Amygdala (tissue), 56 donors: Measurements from ENCODE around the gene TUBGCP3.
"Not testable (repeated sequence)": the region's sequence is repeated elsewhere in the genome, so short reads cannot be mapped to it uniquely, and the experiment has no call there.

ENCODE experiments used
- DNase-seq, 56 donors: peaks; one replicate each; lab custom pipeline; 2025; lab: John Stamatoyannopoulos, UW

TUBGCP3 gene, protein sequence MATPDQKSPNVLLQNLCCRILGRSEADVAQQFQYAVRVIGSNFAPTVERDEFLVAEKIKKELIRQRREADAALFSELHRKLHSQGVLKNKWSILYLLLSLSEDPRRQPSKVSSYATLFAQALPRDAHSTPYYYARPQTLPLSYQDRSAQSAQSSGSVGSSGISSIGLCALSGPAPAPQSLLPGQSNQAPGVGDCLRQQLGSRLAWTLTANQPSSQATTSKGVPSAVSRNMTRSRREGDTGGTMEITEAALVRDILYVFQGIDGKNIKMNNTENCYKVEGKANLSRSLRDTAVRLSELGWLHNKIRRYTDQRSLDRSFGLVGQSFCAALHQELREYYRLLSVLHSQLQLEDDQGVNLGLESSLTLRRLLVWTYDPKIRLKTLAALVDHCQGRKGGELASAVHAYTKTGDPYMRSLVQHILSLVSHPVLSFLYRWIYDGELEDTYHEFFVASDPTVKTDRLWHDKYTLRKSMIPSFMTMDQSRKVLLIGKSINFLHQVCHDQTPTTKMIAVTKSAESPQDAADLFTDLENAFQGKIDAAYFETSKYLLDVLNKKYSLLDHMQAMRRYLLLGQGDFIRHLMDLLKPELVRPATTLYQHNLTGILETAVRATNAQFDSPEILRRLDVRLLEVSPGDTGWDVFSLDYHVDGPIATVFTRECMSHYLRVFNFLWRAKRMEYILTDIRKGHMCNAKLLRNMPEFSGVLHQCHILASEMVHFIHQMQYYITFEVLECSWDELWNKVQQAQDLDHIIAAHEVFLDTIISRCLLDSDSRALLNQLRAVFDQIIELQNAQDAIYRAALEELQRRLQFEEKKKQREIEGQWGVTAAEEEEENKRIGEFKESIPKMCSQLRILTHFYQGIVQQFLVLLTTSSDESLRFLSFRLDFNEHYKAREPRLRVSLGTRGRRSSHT

DNA sequence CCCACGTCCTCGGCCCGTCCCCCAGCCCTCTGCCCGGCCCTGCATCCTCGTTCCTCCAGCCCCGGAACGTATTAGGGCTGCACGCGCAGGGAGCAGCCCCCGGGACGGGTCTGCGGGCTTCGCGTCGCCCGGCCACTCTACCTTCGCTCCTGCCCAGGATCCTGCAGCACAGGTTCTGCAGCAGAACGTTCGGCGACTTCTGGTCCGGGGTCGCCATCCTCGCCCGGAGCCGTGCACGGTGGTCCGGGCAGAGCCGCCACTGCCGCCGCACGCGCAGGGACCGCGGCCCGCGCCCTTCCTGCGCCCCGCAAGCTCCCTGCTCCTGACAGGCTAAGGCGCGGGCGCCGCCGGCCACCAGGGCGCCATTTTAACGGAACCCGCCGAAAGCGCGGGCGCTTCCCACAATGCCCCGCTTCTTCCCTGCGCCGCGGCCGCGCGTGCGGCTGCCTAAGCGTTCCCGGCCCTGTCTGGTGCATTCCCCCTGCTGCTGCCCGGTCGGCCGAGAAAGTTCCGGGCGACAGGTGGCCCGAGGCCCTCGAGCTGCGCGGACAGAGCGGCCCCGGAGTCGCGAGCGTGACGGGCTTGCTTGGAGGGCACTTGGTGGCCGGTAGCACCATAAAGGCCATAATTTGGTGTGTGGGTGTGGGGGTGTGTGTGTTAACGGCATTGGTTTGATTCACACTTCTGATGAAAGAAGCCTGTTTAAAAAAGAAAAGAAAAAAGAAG, at the start of gene TUBGCP3:
TSS of gene TUBGCP3 (minus strand) at position 390 of the 726 bp plus-strand sequence. CDS start at position 217, 173 bp downstream.
- peak in 54 of 56 donors; percentile 7 to 88 (median 68) for DNase-seq

DNA sequence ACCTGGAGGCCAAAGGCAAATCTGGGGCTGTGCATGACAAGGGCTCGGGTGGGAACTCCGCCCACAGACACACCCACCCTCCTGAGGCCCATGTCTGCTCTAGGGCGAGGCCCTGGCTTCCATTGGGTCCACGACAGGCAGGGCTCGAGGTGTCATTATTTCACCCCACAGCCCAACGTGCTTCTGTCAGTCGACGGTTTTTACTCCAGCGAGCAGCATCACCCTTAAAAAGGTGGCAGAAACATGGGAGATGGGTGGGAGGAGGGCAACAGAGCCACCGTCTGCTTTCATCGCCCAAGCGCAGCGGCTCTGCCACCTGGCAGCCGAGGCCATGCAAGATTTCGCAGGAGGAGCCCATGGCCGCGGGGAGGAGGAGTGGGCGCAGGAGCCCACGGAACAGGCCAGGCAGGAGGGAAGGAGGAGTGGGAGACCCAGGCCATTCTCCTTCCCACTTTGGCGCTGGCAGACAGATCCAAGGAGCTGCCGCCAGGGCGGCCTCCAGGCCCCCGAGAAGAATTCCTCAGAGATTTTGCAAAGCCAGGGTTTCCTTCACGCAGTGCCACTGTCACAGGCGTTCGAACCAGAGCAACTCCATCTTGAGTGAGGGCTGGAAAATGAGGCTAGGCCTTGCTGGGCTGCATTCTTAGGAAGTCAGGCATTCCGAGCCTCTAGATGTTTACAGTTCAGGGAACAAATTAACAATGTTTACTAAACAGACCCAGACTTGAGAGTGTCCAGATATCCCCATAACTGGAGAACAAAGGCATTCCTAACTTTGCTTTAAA, 49.3 kb upstream of the TUBGCP3 start:
- no peak for DNase-seq

DNA sequence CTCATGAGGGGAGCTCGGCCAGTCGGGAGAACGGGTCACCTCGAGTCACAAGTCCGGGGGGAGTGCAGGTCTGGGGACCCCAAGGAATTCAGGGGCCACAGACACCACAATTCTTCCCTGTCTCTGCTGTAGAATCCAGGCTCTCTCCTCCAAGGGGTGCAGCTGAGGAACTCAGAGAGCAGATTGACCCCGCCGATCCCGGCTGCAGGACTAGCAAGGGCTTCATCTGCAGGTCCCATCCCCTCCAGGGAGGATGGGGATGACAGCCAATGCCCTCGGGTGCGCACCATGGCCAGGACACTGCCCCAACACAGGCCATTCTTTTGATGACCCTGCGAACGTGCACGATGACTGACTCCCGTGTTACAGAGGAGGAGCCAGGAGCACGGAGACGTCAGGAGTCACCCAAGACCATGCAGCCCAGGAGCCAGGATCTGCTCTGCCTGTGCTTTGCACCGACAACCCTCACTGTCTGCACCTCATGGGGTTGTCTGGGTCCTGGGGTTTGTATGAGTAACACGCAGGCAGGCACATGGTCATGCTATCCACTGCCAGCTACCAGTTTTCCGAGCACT, 48.5 kb upstream of the TUBGCP3 start:
- DNase-seq: no peak

DNA sequence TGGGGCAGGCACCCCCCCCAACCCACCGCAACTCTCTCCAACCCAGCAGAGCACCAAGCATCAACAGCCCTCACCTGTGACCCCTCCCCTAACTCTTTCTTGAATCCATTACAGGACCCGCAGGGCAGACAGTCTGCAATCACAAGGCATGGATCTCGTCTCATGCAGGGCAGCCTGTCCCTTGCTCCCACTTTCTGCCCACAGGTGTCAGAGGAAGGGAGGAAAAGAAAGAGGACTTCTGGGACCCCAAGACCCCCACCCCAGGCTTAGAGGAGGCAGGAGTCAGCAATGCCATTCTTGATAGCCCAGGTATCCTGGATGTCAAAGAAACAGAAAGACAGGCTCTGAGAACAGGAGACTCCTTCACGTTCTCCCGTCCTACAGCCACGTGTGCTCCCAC, 47.4 kb upstream of the TUBGCP3 start:
- no peak for DNase-seq

DNA sequence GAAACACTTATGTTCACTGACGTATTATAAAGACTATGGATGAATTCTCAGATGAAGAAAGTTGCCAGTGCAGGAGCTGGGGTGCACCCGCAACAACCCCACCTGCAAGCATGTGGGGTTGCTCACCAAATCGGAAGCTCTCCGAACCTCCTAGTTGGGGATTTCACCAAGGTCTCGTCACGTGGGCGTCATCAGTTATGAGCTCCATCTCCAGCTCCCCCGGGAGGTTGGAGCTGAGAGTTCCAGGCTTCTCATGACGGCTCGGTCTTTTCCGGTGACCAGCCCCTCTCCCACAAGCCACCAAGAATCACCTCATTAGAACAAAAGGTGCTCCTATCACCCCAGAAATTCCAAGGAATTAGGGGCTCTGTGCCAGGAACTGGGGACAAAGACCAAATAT, 46.1 kb upstream of the TUBGCP3 start:
- no peak for DNase-seq

DNA sequence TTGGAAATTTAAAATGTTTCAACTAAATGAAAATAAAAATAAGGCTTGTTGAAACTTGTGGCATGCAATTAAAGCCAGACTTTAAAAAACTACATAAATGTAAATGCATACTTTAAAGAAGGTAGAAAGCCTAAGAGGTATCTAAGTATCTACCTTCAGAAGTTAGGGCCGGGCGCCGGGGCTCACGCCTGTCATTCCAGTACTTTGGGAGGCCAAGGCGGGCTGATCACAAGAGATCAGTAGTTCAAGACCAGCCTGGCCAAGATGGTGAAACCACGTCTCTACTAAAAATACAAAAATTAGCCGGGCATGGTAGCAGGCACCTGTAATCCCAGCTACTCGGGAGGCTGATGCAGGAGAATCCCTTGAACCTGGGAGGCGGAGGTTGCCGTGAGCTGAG, 42.3 kb upstream of the TUBGCP3 start:
- DNase-seq: not testable (repeated sequence)

DNA sequence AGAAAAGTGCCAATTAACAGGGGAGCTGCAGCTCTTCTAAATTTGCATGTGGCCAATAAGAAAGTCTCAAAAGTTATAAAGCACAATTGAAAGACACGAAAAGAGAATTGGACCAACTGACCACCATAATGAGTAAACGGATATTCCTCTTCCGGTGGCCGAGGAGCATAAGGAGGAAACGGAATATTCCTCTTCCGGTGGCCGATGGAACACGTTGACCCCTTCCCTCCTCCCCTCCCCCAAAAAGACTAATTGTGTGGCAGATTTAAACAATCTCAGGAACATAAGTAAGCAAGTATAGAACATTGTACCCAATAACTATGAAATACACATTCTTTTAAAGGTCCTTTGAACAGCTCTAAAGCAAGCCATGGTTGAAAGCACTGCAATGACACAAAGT, 41.2 kb upstream of the TUBGCP3 start:
- no peak for DNase-seq

DNA sequence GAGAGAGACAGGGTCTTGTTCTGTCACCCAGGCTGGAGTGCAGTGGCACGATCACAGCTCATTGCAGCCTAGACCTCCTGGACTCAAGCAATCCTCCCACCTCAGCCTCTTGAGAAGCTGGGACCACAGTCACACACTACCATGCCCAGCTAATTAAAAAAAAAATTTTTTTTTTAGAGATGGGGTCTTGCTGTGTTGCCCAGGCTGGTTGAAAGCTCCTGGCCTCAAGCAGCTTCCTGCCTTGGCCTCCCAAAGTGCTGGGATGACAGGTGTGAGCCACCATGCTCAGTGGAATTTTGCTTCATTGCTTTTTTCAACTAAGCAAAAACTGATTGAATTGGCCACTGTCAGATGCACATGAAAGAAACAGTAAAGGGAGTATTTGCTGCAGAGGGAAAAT, 39.7 kb upstream of the TUBGCP3 start:
- DNase-seq: not testable (repeated sequence)

DNA sequence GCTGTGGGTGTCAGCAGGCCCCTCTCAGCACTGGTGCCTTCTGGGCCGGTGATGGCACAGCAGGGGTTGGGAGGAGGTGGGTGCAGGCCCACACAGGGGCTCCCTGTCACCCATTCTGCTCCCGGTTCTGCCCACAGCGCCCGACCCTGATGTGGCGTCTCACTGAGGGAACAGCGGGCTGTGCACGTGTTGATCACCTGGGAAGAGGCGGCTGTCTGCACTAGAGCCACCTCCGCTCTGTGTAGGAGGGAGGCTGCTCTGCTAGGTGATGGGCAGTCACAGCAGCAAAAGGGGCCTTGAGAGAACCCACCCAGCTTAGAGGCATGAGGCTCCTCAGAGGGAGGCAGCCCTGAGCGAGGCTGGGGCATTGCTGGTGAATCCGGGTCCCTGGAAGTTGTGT, 39.2 kb upstream of the TUBGCP3 start:
- no peak for DNase-seq

DNA sequence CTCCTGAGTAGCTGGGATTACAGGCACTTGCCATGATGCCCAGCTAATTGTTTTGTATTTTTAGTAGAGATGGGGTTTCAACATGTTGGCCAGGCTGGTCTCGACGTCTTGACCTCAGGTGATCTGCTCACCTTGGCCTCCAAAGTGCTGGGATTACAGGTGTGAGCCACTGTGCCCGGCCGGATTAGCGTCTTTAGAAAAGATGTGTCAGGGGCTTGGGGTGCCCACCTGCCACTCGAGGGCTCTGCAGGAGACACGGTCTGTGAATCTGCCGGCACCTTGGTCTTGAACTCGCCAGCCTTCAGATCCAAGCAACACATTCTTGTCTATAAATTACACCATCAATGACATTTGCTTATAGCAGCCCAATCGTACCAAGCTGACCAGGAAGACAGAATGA, 38.8 kb upstream of the TUBGCP3 start:
- no peak for DNase-seq

DNA sequence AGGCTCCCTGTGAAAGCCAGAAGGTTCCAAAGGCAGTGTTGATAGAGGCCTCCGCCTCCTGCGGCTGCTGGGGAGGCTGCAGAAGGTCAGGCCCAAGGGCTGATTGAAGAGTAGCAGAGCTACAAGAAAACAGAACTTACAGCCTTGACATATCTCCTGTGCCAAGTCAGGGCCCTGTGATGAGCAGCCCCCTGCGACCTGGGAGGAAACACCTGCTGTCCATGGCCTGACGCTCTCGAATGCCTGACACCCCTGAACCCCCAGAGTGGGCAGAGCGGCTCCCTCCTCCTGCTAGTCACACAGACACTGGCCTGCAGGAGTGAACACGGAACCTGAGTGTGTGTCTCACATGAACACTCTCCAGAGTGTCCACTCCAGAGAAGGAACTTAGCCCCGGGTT, 38.2 kb upstream of the TUBGCP3 start:
- DNase-seq: no peak

DNA sequence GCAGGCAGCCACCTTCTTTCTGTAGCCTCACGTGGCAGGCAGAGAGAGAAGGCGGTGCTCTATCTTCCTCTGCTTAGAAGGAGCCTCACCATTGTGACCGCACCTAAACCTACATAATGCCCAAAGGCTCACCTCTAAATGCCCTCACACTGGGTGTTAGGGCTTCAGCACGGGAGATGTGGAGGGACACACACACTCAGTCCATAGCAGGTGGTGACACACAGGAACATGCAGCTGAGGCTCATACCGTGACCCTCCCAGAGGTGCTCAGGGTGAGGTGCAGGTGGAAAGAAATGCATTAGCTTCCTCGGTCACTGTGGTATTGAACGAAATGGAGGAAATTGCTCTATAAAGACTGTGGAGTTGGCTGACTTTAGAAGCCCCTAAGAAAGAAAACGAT, 37.7 kb upstream of the TUBGCP3 start:
- no peak for DNase-seq

DNA sequence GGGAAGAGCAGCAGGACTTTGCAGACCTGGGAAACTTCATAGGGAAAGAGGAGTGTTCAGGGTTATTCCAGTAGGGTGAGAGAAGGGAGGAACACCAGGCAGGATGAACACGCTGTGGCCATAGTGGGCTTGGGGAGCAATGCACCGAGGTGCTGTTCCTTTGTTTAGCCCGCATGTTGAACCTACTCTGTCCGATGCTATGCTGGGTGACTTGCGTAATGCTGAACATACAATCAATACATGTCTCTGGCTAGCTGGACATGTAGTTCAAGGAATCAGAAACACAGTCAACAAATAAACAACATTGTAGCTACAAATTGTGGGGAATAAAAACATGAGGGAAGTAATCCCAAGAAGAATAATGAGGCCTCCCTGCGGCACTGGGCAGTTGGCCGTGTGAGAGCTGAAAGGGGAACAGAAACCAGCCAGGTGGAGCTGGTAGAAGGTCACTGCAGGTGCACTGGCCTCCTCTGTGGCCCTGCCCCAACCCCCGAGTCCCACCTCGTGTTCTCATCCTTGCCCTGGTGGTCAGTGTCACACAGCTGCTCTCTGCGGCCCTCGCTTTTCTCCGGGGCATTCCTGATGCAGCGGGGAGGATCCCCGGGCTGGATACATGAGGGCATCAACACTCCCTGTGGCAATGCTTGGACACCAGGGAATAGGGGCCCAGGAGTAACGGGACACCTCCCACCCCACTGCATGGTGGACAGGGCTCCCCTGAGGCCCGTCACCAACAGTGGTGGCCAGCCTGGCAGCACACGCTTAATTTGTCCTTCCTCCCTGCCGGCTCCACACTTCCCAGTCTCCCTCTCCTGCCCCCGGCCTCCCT, 36.9 kb upstream of the TUBGCP3 start:
- DNase-seq: no peak

DNA sequence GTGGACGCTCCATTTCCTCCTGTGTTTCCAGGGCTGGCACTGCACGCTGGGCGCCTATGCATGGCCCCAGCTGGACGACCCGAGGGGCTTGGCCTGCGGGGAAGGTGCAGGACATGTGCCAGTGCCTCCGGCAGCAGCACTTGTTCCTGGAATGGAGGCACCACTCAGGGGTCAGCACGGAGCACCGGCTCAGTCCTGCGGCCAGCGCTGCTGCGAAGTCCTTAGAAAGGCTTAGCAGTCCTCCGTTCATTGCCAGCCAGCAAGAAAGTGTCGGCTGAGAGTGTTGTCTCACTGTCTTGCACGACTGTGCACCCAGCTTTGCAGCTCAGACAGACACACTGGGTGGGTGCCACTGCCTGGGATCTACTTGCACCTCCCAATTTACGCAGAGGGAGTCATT, 36.1 kb upstream of the TUBGCP3 start:
- no peak for DNase-seq

DNA sequence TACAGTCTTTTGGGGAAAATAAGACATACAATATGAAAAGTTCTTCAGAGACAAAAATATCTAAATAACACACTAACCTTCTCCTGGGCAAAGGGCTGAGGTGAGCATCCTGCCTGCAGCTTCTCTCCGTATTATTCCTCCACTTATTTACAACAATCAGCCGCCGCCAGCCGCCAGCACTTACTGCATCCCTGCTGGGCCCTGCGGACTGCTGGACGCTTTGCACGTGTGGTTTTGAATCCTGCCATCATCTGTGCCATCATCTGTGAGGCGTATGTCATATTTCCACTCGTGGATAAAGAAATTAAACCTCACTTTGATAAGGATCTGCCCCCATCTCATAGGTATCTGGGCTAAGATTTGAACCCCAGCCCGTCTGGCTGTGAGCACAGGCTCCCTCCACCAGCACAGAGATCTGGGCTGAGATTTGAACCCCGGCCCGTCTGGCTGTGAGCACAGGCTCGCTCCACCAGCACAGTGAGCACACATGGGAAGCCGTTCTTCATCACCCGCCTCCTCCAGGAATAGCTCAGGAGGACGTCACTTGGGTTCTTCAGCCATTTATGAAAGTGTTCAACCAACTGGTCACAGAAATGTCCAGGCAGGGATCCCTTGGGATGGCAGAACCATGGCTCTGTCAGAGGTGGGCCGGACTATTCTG, 35.2 kb upstream of the TUBGCP3 start:
- DNase-seq: no peak

DNA sequence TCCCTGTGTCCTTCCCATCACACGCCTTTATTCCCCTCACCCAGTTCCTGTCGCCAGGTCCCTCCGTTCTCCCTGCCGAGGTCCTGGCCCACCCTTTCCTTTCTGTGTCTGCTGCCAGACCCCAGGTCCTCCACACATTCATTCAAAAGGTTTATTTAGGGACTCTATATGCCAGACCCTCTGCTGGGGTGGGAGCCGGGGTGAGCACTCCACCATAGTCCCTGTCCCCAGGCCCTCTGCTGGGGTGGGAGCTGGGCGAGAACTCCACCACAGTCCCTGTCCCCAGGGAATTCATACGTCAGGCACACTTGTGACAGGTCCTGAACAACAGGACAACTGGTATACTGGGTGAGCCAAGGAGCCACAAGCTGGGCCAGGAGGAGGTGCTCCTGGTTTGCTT, 34.4 kb upstream of the TUBGCP3 start:
- no peak for DNase-seq

DNA sequence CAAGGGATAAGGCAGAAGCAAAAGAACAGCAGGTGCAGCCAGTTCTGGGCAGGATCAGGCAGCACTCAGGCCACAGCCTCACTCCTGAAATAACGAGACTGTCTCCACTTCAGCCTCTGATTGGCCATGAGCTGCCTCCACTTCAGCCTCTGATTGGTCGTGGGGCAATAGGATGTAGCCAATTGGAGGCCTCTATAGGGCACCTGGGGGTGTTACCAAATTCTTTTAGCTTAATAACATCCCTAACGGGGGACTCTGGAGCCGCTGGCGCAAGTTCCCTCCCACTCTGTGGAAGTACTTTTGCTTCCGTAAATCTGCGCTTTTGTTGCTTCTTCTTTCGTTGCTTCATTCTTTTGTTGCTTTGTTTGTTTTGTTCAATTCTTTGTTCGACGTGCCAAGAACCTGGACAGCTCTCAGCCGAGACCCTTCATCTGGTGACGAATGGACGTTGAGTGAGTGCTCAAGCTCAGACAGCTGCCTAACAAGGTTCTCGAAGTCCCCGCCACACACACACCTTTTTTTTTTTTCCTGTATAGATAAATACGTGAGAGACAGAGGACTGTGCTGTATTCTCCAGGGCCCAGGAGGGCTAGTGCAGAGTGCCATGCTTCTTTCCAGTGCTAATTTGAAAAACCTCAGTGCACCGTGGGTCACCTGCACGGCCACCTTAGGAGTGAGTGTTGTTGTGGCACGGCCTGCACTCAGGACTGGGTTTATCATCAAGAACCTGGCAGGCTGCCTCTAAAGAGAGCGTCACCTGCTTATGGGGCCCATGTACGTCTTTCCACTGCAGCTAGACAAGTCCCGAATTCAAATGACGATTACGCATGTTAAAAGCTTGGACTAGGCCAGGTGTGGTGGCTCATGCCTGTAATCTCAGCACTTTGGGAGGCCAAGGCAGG, 32.0 kb upstream of the TUBGCP3 start:
- peak in 7 of 56 donors; percentile 4 to 59 (median 14) for DNase-seq
